ENCODE results near the gene MSI2. TPM values are rescaled to one million over a fixed set of nuclear protein-coding genes. Genes with fewer than 3 reads are reported as not detected.

MSI2 gene
- total and polyA plus RNA-seq, 2 experiments from 2014 or later = 18.9 to 41.8 TPM

DNA sequence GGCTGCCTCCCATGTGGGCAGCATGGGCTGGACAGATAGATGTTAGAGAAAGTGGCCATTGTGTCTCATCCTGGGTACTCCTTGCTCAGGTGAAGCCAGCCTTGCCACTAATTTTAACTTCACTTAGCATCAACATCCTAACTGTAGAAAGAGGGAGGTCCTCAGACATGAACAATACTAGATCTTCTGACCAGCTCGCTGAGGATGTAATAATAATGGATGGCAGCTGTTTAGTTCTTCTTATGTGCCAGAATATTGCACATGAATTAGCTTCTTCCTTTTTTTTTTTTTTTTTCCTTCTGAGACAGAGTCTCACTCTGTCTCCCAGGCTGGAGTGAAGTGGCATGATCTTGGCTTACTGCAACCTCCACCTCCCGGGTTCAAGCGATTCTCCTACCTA, 256.4 kb downstream of the MSI2 start:
- Histone ChIP-seq H2AFZ (no peak overlapping the region), H3F3A (replicated peaks; ENCODE audit: low read depth) (no peaks in the 10 kb centered on the region), H3K27me3 (ENCODE audit: insufficient read depth) (no peaks in the 10 kb centered on the region), H3K4me1 (ENCODE audit: insufficient read depth) (peaks cover 6% of the 10 kb centered on the region; the same call in 1 of the 2 replicates), H3K36me3 (ENCODE audit: insufficient read depth) (no peaks in the 10 kb centered on the region), H3K4me3 (no peak overlapping the region), H3K79me2 (replicated peaks; ENCODE audit: insufficient read depth) (no peaks in the 10 kb centered on the region; the same call in none of the 2 replicates), H3K27ac (ENCODE audit: low read depth) (no peak overlapping the region), H3K4me2 (no peak overlapping the region), H4K20me1 (replicated peaks; ENCODE audit: insufficient read depth) (peaks cover 3% of the 10 kb centered on the region), H3K9me2 (ENCODE audit: insufficient read depth) (no peaks in the 10 kb centered on the region)
- no peak overlapping the region for H3K27ac Mint-ChIP-seq
- peaks cover 5% of the 10 kb centered on the region for H3K27me3 Mint-ChIP-seq (ENCODE audit: insufficient read depth, low read depth, poor library complexity)
- DNase-seq (ENCODE audit: low spot score) (no peak), ATAC-seq (no peak)
- H3K9me3 Mint-ChIP-seq = no peaks in the 10 kb centered on the region
- H3K4me1 Mint-ChIP-seq = peaks cover 42% of the 10 kb centered on the region
- no peak overlapping the region for H3K4me3 Mint-ChIP-seq
- TF ChIP-seq ZNF331 (CRISPR knock-in tag; IDR thresholded peaks at IDR 0.05; ENCODE audit: low read depth) (no peak), JUNB (IDR thresholded peaks at IDR 0.05; ENCODE audit: unreplicated experiment) (no peak), EZH2phosphoT487 (IDR thresholded peaks at IDR 0.05; ENCODE audit: unreplicated experiment) (no peak), EZH2 (IDR thresholded peaks at IDR 0.05; ENCODE audit: low read depth, unreplicated experiment) (no peak), POLR2AphosphoS5 (IDR thresholded peaks at IDR 0.05; ENCODE audit: low read depth) (no peak)
- TF ChIP-seq, protein P1, sequence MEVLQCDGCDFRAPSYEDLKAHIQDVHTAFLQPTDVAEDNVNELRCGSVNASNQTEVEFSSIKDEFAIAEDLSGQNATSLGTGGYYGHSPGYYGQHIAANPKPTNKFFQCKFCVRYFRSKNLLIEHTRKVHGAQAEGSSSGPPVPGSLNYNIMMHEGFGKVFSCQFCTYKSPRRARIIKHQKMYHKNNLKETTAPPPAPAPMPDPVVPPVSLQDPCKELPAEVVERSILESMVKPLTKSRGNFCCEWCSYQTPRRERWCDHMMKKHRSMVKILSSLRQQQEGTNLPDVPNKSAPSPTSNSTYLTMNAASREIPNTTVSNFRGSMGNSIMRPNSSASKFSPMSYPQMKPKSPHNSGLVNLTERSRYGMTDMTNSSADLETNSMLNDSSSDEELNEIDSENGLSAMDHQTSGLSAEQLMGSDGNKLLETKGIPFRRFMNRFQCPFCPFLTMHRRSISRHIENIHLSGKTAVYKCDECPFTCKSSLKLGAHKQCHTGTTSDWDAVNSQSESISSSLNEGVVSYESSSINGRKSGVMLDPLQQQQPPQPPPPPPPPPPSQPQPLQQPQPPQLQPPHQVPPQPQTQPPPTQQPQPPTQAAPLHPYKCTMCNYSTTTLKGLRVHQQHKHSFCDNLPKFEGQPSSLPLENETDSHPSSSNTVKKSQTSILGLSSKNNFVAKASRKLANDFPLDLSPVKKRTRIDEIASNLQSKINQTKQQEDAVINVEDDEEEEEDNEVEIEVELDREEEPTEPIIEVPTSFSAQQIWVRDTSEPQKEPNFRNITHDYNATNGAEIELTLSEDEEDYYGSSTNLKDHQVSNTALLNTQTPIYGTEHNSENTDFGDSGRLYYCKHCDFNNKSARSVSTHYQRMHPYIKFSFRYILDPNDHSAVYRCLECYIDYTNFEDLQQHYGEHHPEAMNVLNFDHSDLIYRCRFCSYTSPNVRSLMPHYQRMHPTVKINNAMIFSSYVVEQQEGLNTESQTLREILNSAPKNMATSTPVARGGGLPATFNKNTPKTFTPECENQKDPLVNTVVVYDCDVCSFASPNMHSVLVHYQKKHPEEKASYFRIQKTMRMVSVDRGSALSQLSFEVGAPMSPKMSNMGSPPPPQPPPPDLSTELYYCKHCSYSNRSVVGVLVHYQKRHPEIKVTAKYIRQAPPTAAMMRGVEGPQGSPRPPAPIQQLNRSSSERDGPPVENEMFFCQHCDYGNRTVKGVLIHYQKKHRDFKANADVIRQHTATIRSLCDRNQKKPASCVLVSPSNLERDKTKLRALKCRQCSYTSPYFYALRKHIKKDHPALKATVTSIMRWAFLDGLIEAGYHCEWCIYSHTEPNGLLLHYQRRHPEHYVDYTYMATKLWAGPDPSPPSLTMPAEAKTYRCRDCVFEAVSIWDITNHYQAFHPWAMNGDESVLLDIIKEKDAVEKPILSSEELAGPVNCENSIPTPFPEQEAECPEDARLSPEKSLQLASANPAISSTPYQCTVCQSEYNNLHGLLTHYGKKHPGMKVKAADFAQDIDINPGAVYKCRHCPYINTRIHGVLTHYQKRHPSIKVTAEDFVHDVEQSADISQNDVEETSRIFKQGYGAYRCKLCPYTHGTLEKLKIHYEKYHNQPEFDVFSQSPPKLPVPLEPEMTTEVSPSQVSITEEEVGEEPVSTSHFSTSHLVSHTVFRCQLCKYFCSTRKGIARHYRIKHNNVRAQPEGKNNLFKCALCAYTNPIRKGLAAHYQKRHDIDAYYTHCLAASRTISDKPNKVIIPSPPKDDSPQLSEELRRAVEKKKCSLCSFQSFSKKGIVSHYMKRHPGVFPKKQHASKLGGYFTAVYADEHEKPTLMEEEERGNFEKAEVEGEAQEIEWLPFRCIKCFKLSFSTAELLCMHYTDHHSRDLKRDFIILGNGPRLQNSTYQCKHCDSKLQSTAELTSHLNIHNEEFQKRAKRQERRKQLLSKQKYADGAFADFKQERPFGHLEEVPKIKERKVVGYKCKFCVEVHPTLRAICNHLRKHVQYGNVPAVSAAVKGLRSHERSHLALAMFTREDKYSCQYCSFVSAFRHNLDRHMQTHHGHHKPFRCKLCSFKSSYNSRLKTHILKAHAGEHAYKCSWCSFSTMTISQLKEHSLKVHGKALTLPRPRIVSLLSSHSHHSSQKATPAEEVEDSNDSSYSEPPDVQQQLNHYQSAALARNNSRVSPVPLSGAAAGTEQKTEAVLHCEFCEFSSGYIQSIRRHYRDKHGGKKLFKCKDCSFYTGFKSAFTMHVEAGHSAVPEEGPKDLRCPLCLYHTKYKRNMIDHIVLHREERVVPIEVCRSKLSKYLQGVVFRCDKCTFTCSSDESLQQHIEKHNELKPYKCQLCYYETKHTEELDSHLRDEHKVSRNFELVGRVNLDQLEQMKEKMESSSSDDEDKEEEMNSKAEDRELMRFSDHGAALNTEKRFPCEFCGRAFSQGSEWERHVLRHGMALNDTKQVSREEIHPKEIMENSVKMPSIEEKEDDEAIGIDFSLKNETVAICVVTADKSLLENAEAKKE (CRISPR knock-in tag; IDR thresholded peaks at IDR 0.05) = no peak
- TF ChIP-seq, protein P2, sequence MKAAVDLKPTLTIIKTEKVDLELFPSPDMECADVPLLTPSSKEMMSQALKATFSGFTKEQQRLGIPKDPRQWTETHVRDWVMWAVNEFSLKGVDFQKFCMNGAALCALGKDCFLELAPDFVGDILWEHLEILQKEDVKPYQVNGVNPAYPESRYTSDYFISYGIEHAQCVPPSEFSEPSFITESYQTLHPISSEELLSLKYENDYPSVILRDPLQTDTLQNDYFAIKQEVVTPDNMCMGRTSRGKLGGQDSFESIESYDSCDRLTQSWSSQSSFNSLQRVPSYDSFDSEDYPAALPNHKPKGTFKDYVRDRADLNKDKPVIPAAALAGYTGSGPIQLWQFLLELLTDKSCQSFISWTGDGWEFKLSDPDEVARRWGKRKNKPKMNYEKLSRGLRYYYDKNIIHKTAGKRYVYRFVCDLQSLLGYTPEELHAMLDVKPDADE (IDR thresholded peaks at IDR 0.05) = no peak
- TF ChIP-seq, protein P3, sequence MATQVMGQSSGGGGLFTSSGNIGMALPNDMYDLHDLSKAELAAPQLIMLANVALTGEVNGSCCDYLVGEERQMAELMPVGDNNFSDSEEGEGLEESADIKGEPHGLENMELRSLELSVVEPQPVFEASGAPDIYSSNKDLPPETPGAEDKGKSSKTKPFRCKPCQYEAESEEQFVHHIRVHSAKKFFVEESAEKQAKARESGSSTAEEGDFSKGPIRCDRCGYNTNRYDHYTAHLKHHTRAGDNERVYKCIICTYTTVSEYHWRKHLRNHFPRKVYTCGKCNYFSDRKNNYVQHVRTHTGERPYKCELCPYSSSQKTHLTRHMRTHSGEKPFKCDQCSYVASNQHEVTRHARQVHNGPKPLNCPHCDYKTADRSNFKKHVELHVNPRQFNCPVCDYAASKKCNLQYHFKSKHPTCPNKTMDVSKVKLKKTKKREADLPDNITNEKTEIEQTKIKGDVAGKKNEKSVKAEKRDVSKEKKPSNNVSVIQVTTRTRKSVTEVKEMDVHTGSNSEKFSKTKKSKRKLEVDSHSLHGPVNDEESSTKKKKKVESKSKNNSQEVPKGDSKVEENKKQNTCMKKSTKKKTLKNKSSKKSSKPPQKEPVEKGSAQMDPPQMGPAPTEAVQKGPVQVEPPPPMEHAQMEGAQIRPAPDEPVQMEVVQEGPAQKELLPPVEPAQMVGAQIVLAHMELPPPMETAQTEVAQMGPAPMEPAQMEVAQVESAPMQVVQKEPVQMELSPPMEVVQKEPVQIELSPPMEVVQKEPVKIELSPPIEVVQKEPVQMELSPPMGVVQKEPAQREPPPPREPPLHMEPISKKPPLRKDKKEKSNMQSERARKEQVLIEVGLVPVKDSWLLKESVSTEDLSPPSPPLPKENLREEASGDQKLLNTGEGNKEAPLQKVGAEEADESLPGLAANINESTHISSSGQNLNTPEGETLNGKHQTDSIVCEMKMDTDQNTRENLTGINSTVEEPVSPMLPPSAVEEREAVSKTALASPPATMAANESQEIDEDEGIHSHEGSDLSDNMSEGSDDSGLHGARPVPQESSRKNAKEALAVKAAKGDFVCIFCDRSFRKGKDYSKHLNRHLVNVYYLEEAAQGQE (IDR thresholded peaks at IDR 0.05; ENCODE audit: unreplicated experiment) = no peak
- H3K36me3 Mint-ChIP-seq (ENCODE audit: low read depth) = no peaks in the 10 kb centered on the region

Measured in GM23338 (cell line).